ENCODE measurements around the gene MRPL49.

GRCh38 chr11:65134952-65135632 lies 13.0 kb downstream of the MRPL49 start:
- TF ChIP-seq CTCF (IDR thresholded peaks at IDR 0.05; ENCODE audit: low read length): no peak
- no peak for TF ChIP-seq EZH2 (optimal IDR thresholded peaks at IDR 0.05; ENCODE audit: low read depth, low read length)

Data from MM.1S (cell line).